ENCODE measurements around the gene MYLK3.

Gene MYLK3

DNA sequence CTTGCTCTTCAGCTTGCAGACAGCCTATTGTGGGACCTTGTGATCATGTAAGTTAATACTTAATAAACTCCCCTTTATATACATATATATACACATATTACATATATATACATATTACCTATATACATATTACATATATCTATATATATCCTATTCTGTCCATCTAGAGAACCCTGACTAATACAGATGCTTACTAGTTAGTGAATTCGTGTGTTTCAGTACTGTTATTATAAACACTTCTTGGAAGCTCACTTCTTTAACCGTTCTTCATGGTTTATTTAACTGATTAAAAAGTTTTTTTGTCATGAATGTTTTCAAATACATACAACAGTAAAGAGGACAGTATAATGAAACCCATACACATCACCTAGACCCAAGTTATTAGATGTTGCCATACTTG, 46.1 kb downstream of the MYLK3 start:
- Histone ChIP-seq H3K36me3 (ENCODE audit: insufficient read depth) (no peaks in the 10 kb centered on the region), H2AFZ (ENCODE audit: low read depth) (no peak overlapping the region), H3K4me2 (no peak overlapping the region), H3K27me3 (ENCODE audit: insufficient read depth, low read depth) (no peaks in the 10 kb centered on the region), H4K20me1 (ENCODE audit: insufficient read depth) (no peaks in the 10 kb centered on the region), H3K27ac (no peak overlapping the region), H3K9ac (no peak overlapping the region), H3K79me2 (ENCODE audit: insufficient read depth, low read depth) (no peaks in the 10 kb centered on the region), H3K4me1 (ENCODE audit: low read depth, poor library complexity, severe bottlenecking) (no peaks in the 10 kb centered on the region), H3K4me3 (IDR thresholded peaks at IDR 0.05; ENCODE audit: insufficient read depth, low read depth, low read length) (no peak overlapping the region)
- TF ChIP-seq, protein P1, sequence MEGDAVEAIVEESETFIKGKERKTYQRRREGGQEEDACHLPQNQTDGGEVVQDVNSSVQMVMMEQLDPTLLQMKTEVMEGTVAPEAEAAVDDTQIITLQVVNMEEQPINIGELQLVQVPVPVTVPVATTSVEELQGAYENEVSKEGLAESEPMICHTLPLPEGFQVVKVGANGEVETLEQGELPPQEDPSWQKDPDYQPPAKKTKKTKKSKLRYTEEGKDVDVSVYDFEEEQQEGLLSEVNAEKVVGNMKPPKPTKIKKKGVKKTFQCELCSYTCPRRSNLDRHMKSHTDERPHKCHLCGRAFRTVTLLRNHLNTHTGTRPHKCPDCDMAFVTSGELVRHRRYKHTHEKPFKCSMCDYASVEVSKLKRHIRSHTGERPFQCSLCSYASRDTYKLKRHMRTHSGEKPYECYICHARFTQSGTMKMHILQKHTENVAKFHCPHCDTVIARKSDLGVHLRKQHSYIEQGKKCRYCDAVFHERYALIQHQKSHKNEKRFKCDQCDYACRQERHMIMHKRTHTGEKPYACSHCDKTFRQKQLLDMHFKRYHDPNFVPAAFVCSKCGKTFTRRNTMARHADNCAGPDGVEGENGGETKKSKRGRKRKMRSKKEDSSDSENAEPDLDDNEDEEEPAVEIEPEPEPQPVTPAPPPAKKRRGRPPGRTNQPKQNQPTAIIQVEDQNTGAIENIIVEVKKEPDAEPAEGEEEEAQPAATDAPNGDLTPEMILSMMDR (conservative IDR thresholded peaks at IDR 0.05; ENCODE audit: low read depth, low read length), result no peak

DNA sequence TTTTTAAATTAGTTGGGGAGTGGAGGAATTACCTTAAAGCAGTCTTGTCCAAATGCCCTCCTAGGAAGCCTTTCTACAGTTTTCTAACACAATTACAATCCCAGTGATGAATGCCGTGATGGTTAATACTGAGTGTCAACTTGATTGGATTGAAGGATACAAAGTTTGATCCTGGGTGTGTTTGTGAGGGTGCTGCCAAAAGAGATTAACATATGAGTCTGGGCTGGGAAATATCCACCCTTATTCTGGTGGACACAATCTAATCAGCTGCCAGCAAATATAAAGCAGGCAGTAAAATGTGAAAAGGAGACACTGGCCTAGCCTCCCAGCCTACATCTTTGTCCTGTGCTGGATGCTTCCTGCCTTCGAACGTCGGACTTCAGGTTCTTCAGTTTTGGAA, 46.5 kb downstream of the MYLK3 start:
- Histone ChIP-seq H3K4me1 (ENCODE audit: low read depth, poor library complexity, severe bottlenecking) (no peaks in the 10 kb centered on the region), H3K36me3 (ENCODE audit: insufficient read depth) (no peaks in the 10 kb centered on the region), H3K79me2 (ENCODE audit: insufficient read depth, low read depth) (no peaks in the 10 kb centered on the region), H3K27me3 (ENCODE audit: insufficient read depth, low read depth) (no peaks in the 10 kb centered on the region), H3K4me2 (no peak overlapping the region), H2AFZ (ENCODE audit: low read depth) (no peak overlapping the region), H4K20me1 (ENCODE audit: insufficient read depth) (no peaks in the 10 kb centered on the region), H3K9ac (no peak overlapping the region), H3K27ac (no peak overlapping the region), H3K4me3 (IDR thresholded peaks at IDR 0.05; ENCODE audit: insufficient read depth, low read depth, low read length) (no peak overlapping the region)
- TF ChIP-seq, protein P1 (conservative IDR thresholded peaks at IDR 0.05; ENCODE audit: low read depth, low read length), result no peak

DNA sequence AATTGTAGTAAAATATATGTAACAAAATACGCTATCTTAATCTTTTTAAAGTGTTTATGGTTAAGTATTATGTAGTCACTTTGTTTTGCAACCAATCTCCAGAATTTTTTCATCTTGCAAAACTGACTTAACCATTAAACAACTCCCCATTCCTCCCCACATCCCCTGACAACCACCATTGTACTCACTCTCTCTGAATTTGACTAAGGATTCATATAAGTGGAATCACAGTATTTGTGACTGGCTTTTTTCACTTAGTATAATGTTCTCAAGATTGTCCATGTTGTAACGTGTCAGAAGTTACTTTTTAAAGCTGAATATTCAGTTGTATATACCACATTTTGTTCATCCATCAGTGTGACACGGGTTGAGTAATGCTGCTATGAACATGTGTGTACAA, 48.1 kb downstream of the MYLK3 start:
- H3K9ac ChIP-seq, result no peak overlapping the region
- H3K27me3 ChIP-seq (ENCODE audit: insufficient read depth, low read depth), result no peaks in the 10 kb centered on the region
- H3K4me2 ChIP-seq, result no peak overlapping the region
- no peak overlapping the region for H3K4me3 ChIP-seq (IDR thresholded peaks at IDR 0.05; ENCODE audit: insufficient read depth, low read depth, low read length)
- no peaks in the 10 kb centered on the region for H3K4me1 ChIP-seq (ENCODE audit: low read depth, poor library complexity, severe bottlenecking)
- TF ChIP-seq, protein P1 (conservative IDR thresholded peaks at IDR 0.05; ENCODE audit: low read depth, low read length), result no peak
- no peaks in the 10 kb centered on the region; the same call in 1 of the 2 replicates for H3K36me3 ChIP-seq (ENCODE audit: insufficient read depth)
- no peak overlapping the region for H3K27ac ChIP-seq
- H3K79me2 ChIP-seq (ENCODE audit: insufficient read depth, low read depth), result no peaks in the 10 kb centered on the region
- no peak overlapping the region for H2AFZ ChIP-seq (ENCODE audit: low read depth)
- H4K20me1 ChIP-seq (ENCODE audit: insufficient read depth), result no peaks in the 10 kb centered on the region

DNA sequence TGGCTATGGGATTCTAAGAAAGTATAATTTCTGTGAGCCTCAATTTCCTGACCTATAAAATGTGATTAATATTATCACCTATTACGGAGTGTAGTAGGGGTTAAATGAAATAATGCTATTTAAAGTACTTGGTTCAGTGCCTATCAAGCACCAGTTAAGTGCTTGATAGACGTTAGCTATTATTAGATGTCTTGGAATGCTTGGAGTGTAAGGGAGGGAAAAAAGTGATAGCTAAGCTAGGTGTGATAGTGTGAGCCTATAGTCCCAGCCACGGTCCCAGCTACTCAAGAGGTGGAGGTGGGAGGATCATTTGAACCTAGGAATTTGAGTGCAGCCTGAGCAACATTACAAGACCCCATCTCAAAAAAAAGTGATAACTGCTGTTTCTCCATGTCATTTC, 51.2 kb downstream of the MYLK3 start:
- H3K79me2 ChIP-seq (ENCODE audit: insufficient read depth, low read depth), result peaks cover 5% of the 10 kb centered on the region; the same call in 1 of the 2 replicates
- H2AFZ ChIP-seq (ENCODE audit: low read depth), result no peak overlapping the region
- H3K4me1 ChIP-seq (ENCODE audit: low read depth, poor library complexity, severe bottlenecking), result peaks cover 3% of the 10 kb centered on the region
- H3K36me3 ChIP-seq (ENCODE audit: insufficient read depth), result peaks cover 10% of the 10 kb centered on the region; the same call in 1 of the 2 replicates
- no peaks in the 10 kb centered on the region for H3K27me3 ChIP-seq (ENCODE audit: insufficient read depth, low read depth)
- H4K20me1 ChIP-seq (ENCODE audit: insufficient read depth), result no peaks in the 10 kb centered on the region
- no peak overlapping the region for H3K9ac ChIP-seq
- H3K4me2 ChIP-seq, result no peak overlapping the region
- H3K4me3 ChIP-seq (IDR thresholded peaks at IDR 0.05; ENCODE audit: insufficient read depth, low read depth, low read length), result no peak overlapping the region
- no peak overlapping the region for H3K27ac ChIP-seq
- TF ChIP-seq, protein P1 (conservative IDR thresholded peaks at IDR 0.05; ENCODE audit: low read depth, low read length), result no peak
